AG04449 (cell line): ENCODE results near the gene FOXL2NB.

Source experiments
- CTCF ChIA-PET: fragments of 350-600 bp; formaldehyde crosslinking; extraction: SDS; loops from one replicate; lab custom pipeline; 2021; ENCODE audit warnings: antibody characterized with exemption; lab: Yijun Ruan, JAX
- POLR2A ChIA-PET: fragments of 400-600, 350-600 bp; formaldehyde crosslinking; extraction: SDS; loops from one replicate; lab custom pipeline; 2020; ENCODE audit warnings: antibody characterized with exemption, inconsistent platforms; lab: Yijun Ruan, JAX
- DNase-seq: peaks from one replicate; pipeline ENCODE4 v3.0.0-alpha.2; 2010; ENCODE audit warnings: low read depth, low spot score
- H3K4me3 ChIP-seq: 2 replicates; pipeline ENCODE4 v1.5.1; 2011; ENCODE audit warnings: low read depth, mild to moderate bottlenecking, control low read depth, low read length
- CTCF ChIP-seq: IDR thresholded peaks from one replicate; pipeline ENCODE4 v1.5.1; 2011; ENCODE audit warnings: mild to moderate bottlenecking, moderate library complexity, low read length, control low read depth, inconsistent platforms; ENCODE audit not compliant: insufficient read depth; ENCODE audit errors: missing control alignments

Gene FOXL2NB

DNA sequence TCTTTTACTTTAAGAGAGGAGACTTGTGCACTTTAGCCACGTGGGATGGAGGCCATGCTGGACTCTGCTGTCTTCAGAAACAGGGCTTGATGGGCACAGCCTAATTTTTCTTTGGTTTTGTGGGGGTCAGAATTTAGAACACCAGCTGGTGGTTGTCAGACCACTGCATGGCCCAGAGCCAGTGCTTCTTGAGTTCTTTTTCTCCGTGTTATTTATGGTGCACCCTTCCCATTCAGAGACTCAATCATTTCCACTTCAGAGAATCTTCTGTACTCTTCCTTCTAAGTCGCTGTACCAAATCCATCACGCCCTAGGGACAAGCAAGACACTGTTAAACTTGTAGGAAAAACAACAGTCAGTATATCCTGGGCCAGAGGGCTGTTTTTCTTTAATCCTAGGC, 38.9 kb downstream of the FOXL2NB start:
- no peak for DNase-seq
- ChIA-PET POLR2A (no interaction called here), CTCF (no interaction called here)
- no peak for TF ChIP-seq CTCF
- H3K4me3 ChIP-seq: no peak overlapping the region

GRCh38 chr3:138987181-138987580, 40.2 kb downstream of the FOXL2NB start:
- no peak overlapping the region for H3K4me3 ChIP-seq
- ChIA-PET POLR2A (interaction anchor here (0.6 kb wide), 1 partner anchor 434 kb away, joined by 4 read pairs; no protein-coding TSS in a partner anchor), CTCF (interaction anchor here (0.9 kb wide), 1 partner anchor 51 kb away, joined by 3 read pairs; no protein-coding TSS in a partner anchor)
- TF ChIP-seq CTCF: no peak
- DNase-seq: no peak

DNA sequence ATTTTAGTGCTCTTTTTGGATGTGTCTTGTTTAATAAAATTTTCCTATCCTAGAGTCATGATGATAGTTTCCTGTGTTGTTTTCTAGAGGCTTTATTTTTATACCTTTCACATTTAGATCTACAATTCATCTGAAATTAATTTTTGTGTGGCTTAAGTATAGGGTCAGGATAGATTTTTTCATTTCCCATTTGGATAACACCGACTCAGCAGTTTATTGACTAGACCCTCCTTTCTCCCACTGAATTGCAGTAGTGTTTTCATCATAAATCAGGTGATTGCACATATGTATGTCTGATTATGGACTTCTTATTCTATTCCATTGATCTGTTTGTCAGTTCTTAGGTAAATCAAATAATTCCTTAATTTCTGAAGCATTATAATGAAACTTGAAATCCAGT, 48.7 kb downstream of the FOXL2NB start:
- no peak overlapping the region for H3K4me3 ChIP-seq
- TF ChIP-seq CTCF: no peak
- DNase-seq: no peak
- ChIA-PET POLR2A (no interaction called here), CTCF (no interaction called here)
